Astrocyte of the hippocampus (primary cell): Measurements from ENCODE around the gene DAB2IP.
"Not testable (repeated sequence)": the region's sequence is repeated elsewhere in the genome, so short reads cannot be mapped to it uniquely, and the experiment has no call there.

Source experiments
- DNase-seq: peaks from one replicate; pipeline ENCODE4 v3.0.0; 2011; ENCODE audit warnings: low read depth, low spot score

DAB2IP gene

GRCh38 chr9:121788686-121789366 lies 137.4 kb downstream of the DAB2IP start:
- DNase-seq, result no peak

GRCh38 chr9:121790841-121791240 lies 139.4 kb downstream of the DAB2IP start:
- no peak for DNase-seq

GRCh38 chr9:121792476-121792875 lies 141.0 kb downstream of the DAB2IP start:
- not testable (repeated sequence) for DNase-seq

- not testable (repeated sequence) for DNase-seq
Measured at GRCh38 chr9:121794334-121794733, 142.9 kb downstream of the DAB2IP start.

- DNase-seq, result no peak
Measured at GRCh38 chr9:121797081-121797480, 145.6 kb downstream of the DAB2IP start.

GRCh38 chr9:121798941-121799340 lies 147.5 kb downstream of the DAB2IP start:
- no peak for DNase-seq

- DNase-seq, result no peak
Measured at GRCh38 chr9:121800376-121800775, 148.9 kb downstream of the DAB2IP start.

GRCh38 chr9:121801579-121801978 lies 150.1 kb downstream of the DAB2IP start:
- no peak for DNase-seq

- no peak for DNase-seq
Measured at GRCh38 chr9:121802753-121803152, 151.3 kb downstream of the DAB2IP start.

- DNase-seq, result no peak
Measured at GRCh38 chr9:121807069-121807822, 155.8 kb downstream of the DAB2IP start.

GRCh38 chr9:121807823-121808278 lies 156.4 kb downstream of the DAB2IP start:
- DNase-seq, result no peak

GRCh38 chr9:121808781-121809180 lies 157.3 kb downstream of the DAB2IP start:
- no peak for DNase-seq

- no peak for DNase-seq
Measured at GRCh38 chr9:121809356-121810050, 158.1 kb downstream of the DAB2IP start.

- no peak for DNase-seq
Measured at GRCh38 chr9:121810489-121810888, 159.1 kb downstream of the DAB2IP start.

GRCh38 chr9:121811140-121811539 lies 159.7 kb downstream of the DAB2IP start:
- DNase-seq, result no peak

- no peak for DNase-seq
Measured at GRCh38 chr9:121811751-121812150, 160.3 kb downstream of the DAB2IP start.

GRCh38 chr9:121812159-121812735 lies 160.8 kb downstream of the DAB2IP start:
- no peak for DNase-seq

GRCh38 chr9:121813519-121814210 lies 162.2 kb downstream of the DAB2IP start:
- no peak for DNase-seq

GRCh38 chr9:121814594-121814993 lies 163.2 kb downstream of the DAB2IP start:
- no peak for DNase-seq

- no peak for DNase-seq
Measured at GRCh38 chr9:121815084-121815483, 163.7 kb downstream of the DAB2IP start.
